RPMI8226 (cell line): Measurements from ENCODE around the gene ATP7B.
"Not testable (repeated sequence)": the region's sequence is repeated elsewhere in the genome, so short reads cannot be mapped to it uniquely, and the experiment has no call there.

ENCODE experiments used
- DNase-seq: peaks from one replicate; pipeline ENCODE4 v3.0.0-alpha.2; 2015

ATP7B gene

DNA sequence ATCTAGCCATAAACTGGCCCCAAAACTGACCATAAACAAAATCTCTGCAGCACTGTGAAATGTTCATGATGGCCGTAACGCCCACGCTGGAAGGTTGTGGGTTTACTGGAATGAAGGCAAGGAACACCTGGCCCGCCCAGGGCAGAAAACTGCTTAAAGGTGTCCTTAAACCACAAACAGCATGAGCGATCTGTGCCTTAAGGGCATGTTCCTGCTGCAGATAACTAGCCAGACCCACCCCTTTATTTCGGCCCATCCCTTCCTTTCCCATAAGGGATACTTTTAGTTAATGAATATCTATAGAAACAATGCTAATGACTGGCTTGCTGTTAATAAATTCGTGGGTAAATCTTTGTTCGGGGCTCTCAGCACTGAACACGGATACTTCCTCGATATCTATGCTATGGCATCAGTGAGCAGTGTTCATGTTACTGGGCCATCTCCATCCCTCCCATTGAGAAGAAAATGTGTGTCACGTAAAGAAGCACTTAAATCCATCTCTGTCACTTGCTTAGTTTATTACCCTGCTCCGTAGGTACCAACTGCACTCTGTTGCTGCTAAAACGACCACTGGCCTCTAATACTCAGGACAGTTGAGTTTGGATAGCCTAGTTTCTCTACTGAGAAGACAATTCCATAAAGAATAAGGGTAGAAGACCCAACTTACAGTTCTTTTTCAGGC lies 5.3 kb downstream of the ATP7B start:
- DNase-seq = no peak

DNA sequence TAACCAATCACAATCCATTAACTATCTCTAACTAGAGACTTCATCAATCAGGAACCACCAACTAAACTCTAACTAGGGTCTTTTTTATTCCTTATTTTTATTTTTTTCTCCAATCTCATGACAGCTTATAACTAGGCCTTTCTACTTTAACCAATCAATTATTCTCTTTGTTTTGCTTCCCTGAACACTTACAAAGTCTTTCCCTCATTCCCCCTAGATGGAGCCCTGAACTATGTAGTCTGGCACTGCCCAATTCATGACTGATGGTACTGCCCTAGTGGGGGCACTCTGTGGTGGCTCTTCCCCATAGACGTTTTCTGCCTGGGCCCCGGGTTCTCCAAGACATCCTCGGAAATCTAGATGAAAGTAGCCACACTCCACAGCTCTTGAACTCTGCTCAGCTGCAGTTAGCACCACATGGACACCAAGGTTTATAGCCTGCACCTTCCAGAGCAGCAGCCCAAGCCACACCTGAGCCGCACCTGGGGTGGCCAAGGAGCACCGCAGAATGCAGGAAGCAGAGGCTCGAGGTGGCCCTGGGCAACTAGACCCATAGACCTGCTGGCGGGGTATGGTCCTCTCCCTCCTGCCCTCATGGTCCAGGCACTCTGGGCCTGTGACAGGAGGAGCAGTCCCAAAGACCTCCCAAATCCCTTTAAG lies 6.6 kb downstream of the ATP7B start:
- DNase-seq = no peak

DNA sequence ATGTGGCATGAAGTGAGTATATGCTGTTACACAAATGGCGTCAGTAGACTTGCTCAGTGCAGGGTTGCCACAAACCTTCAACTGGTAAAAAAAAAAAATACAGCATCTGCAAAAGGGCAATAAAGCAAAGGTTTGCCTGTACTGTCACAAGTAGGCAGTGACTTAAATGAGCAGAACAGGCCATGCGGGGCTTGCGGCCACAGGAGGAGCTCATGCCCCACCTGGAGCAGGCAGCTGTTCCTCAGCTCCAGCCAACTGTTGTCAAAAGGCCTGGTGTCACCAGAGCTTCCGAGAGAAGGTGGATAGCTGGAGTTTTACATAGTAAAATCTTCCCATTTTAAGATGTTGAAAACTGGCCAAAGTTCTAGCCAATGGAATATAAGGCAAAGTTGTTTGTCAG lies 7.7 kb downstream of the ATP7B start:
- peak; percentile 8 for DNase-seq

DNA sequence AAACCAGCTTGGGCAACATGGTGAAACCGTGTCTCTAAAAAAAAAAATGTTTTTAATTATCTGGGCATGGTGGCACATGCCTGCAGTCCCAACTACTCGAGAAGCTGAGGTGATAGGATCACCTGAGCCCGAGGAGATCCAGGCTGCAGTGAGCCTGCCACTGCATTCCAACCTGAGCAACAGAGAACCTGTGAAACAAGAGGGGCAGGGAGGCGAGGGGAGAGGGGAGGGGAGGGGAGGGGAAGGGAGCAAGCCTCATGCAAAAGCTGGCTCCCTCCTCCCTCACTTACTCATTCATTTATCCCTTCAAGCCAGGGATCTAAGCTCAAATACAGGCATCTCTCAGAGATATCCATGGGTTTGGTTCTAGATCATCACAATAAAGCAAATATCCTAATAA lies 8.9 kb downstream of the ATP7B start:
- DNase-seq = no peak

DNA sequence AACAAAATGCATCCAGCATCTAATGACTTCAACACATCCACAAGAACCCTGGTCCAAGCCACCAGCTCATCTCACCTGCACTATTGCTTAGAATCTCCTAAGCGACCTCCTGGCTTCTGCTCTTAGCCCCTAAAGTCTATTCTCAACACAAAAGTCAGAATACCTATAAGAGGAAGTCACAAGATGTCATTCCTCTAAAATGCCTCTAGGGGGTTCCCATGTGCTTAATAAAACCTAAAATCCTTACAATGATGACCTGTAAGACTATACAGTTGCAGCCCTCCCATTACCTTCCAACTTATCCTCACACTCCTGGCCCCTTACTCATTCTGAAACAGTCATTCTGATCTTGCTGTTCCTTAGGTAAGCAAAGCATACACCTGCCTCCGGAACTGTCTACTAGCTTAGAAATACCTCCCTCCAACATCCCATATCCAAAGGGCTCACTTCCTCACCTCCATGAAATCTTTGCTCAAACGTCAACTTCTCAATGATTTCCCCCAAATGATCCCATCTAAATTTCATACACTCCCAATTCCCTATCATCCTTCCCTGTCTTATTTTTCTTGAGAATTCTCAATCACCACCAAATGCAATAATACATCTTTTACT lies 10.0 kb downstream of the ATP7B start:
- peak; percentile 15 for DNase-seq

DNA sequence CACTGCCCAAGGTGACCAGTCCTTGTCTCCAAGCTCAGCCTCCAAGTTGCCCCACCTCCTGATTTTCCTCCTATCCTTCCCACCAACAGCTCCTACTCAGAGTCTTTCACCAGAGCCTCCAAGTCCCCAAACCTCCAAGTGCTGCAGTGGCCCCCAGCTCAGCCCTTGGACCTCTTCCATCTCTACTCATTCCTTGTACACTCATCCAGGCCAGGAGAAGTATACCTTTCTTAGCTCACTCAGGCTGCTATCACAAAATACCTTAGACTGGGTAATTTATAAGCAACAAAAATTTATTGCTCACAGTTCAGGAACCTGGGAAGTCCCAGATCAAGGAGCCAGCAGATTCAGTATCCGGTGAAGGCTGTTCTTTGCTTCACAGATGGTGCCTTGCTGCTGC lies 11.3 kb downstream of the ATP7B start:
- no peak for DNase-seq

DNA sequence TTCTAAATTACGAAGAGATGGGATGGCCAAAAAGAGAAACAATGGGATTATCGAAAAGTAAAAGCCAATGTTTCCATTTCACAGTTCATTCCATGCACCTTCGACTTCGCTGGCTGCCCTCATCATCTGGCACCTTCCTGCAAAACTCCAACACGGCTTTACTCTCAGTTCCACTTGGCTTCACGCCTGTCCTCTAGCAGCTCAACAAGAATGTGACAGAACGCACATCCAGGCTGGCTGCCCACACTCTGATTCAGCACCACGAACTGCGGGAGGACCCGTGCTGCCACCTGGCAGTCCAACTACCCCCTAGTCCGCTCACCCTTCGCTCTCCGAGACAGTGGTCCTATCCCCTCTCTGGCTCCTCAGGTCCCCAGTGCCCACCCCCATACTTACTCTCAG lies 11.7 kb downstream of the ATP7B start:
- DNase-seq = peak; percentile 68

DNA sequence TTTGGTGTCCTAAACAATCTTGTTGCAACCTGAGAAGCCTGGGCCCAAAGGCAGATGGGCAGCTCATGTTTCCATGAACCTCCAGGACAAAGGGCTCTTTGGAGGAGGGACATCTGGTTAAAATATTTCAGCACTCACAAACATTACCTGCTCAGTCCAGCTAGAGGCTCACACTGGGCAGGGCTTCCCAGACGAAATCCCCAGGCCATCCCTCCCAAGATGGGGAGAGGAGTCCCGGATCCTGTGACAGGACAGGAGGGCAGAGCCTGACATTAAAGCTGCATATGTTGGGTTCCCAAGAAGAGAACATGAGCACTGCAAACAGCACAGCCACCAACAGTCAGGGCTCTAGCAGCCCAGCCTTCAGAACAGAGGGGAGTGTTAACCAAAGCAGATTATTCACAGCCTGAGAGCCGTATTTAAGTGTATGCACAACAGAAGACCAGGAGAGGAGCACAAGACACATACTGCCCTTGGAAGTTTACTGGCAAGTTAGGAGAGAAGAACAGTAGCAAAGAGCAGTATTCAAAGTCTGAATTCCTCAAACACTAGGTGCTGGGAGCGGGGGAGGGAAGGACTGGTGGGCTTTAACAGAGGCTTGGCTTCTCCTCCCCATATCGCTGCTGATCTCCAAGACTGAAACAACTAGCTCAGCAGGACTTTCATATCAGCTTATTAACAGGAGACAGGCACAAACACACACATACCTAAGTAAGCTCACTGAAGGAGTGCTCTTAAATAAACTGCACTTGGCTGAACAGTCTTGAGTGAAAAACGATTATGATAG lies 12.3 kb downstream of the ATP7B start:
- no peak for DNase-seq

DNA sequence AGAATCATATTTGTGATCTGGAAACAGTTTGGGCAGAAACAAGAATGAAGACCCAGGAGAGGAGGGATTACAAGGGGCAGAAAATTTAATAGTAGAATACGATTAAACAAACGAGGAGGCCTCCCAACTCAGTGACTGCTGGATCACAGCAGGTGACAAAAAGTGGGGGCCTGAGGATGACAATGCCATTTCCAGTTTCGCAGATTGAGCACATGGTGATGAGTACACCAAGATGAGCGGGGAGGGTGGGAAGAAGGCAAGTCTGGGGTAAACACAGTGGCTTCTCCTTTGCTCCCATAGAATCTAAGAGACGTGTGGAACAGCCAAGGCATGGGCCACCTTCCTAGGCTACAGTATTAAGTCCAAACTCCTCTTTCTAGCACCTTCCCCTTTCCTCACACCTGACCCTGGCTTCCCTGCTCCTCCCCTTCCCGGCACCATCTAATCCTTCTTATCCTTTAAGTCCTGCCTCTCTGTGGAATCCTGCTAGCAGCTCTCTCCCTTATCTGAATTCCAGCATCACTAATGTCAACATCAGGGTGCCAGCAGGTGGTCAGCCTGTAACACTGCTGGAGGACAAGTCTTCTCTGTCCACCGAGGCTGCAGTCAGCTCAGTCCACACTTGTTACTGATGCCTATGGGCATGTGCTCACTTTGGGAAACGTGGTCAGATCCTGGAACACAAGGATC lies 13.5 kb downstream of the ATP7B start:
- no peak for DNase-seq

DNA sequence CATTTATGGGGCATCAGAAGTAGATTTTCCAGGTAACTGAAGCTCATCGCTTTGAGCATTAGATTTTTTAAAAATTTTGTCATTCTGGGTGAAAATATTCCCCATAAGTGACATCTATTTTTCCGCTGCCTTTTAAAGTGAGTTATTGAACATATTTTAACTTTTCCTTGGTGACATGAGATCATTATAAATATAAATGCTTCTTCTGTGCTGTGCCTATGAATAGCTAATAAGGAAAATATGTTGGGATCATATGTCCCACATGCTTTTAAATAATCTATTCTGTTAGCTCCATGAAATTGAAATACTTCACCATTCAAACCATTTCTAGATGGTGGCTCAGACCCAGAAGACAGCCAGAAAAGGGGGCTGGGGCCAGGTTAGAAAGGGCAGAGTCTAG lies 14.1 kb downstream of the ATP7B start:
- DNase-seq = no peak

DNA sequence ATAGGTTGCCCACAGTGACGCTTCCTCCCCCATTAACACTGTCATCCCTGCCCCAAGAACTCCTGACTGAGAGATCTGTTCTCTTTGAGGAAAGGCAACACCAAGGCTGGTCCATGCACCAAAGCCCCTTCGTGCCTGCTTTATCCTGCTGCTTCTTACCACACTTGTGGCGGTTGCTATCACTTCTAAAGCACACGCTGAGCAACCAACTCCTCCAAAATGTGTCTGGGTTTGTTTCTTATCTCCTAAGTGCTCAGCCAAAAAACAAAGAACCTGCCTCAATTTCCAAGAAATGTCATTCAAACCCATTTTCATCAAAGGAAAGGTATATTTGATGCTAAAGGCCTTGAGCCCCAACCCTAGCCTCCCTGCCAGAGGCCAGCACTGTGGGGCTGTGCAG lies 14.6 kb downstream of the ATP7B start:
- DNase-seq = no peak

DNA sequence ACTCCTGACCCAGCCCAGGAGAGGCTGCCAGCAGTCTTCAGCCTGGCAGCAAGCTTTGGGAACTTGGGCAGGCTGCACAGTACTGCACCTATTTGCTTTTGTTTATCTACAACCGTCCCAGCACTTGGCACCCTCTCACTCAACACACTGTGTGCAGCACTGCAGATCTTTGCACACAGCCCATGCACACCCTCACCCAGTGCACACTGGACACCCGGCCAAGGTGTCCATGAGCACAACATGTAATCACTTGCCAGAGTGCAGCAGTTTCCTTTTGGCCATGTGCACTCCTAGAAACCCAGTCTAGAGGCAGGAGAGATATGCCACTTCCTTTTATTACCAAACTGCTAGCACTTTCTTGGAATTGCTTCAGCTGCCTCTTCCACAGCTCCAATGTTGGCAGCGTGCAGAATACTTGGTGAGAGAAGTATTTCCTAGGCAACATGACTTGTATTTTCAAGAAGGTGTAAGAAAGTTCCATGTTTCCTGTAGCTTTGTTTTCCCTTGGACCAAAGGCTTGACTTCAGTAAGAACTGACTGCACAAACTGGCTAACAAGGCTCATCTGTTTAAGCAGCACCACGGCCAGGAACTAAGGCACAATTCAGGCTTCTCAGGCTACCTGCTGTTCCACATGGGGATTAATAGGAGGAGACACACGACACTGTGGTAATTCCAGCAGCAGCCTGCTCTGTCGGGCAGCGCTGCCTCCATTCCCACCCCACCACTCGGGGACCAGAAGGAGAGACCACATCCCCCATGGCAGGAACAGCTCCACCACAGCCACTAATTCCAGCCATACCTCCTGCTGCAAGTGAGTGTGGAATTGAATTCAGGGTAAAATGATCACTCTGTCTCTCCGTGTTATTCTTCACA lies 15.3 kb downstream of the ATP7B start:
- DNase-seq = no peak

DNA sequence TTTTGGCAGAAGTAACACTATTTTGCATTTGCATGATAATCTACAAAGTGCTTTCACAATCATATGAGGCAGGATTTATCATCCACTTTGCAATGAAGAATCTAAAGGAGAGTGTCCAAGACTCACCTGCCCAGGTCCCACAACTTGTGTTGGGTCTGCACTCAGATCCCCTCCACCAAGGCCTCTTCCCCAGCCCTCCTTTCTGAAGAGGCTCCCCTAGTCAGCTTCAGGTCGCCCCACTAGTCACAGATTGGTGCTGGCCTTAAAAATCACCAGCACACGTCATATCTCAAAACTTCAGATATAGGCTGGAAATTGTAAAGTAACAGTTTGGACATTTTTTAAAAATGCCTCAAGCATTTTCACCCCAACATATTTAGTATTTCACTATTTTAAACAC lies 17.5 kb downstream of the ATP7B start:
- no peak for DNase-seq

DNA sequence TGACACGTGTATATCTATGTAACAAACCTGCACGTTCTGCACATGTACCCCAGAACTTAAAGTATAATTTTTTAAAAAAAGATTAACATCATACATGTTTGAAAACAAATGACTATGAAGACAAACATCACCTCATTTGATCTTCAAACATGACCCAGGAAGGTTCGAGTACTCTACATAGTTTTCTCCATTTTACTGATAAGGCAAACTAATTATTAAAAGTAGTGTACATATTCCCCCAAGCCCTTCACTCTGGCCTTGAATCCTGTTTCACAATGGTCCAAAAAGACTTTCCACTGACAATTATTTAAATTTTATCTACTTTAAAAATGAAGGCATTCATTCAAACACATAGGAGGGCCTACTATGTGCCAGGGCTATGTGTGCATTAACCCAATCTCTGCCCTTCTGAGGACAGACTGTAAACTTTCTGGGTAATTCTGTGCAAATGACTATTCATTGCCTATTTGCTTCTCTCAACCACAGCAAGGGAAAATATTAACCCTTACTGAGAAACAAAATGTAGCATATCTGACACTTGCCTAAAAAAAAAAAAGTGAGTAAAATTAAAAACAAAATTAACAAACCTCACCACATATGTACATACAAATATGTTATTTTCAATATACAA lies 22.1 kb downstream of the ATP7B start:
- no peak for DNase-seq

DNA sequence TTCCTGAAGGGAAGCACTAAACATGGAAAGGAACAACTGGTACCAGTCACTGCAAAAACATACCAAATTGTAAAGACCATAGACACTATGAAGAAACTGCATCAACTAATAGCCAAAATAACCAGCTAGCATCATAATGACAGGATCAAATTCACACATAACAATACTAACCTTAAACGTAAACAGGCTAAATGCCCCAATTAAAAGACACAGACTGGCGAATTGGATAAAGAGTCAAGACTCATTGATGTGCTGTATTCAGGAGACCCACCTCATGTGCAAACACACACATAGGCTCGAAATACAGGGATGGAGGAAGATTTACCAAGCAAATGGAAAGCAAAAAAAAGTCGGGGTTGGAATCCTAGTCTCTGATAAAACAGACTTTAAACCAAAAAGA lies 26.3 kb downstream of the ATP7B start:
- DNase-seq = not testable (repeated sequence)

DNA sequence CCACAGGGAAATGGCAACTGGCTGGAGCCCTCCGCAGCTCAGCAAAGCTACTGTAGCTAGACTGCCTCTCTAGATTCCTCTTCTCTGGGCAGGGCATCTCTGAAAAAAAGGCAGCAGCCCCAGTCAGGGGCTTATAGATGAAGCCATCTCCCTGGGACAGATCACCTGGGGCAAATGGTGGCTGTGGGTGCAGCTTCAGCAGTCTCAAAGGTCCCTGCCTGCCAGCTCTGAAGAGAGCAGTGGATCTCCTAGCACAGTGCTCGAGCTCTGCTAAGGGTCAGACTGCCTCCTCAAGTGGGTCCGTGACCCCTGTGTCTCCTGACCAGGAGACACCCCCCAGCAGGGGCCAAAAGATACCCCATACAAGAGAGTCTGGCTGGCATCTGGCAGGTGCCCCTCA lies 28.0 kb downstream of the ATP7B start:
- DNase-seq = not testable (repeated sequence)

DNA sequence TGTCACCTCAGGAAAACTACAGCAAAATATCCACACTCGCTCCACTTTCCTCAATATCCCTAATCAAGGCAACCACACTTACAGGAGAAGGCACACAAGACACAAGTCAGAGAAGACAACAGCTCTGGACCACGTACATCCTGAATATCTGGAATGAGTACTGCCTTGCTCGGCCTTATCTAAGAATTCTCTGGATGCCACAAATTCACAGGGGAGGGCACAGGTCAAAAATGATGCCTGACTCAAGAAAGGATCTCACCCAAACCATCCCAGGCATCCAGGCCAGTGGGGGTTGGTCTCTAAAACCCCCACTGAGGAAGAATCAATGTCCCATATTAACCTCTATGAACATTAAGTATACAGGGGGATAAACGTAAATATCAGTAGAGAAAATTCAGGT lies 29.9 kb downstream of the ATP7B start:
- no peak for DNase-seq

DNA sequence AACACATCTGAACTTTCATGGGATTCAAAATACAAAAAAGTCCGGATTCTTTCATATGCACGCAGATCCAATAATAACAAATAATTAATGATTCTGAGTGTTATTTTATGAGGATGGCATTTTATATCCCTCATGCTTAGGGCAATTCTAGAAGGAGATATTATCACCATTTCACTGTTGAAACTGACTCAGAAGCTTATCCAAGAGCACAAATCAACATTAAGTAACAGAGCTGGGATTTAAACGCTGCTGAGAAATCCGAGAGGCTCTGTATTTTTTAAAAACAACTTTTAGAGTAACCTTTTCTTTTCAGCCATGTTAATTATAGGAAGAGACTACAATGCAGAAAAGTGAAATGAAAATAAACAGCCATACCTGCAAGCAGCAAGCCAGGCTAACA lies 30.3 kb downstream of the ATP7B start:
- DNase-seq = no peak

DNA sequence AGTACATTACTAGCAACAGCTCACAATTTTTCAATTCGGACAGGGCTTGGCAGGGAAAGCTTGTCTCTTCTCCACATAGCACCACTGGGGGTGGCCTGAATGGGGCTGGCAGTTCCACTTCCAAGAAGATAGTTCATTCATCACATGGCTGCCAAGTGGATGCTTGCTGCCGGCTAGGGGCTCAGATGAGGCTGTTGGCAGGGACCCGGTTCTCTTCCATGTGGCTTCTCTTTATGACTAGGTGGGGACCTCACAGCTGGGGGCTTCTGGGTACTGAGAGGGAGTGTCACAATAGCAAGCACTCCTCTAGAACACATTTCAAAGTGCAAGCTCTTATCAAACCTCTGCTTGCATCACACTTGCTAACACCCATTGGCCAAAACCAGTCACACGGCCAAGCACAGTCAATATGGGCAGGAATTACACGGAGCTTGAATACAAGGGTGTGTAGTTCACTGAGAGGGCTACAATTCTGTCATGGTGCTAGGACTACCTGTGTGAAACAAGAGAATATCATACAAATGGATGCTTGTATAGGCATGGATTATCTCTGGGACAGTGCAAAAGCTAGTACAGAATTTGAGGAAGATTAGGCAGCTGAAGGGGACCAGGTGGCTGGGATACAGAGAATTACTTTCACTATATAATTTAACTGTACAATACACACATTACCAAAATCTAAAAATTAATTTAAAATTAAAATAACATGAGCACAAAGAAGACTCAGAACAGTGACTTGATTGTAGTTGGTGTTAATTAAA lies 32.3 kb downstream of the ATP7B start:
- DNase-seq = no peak

DNA sequence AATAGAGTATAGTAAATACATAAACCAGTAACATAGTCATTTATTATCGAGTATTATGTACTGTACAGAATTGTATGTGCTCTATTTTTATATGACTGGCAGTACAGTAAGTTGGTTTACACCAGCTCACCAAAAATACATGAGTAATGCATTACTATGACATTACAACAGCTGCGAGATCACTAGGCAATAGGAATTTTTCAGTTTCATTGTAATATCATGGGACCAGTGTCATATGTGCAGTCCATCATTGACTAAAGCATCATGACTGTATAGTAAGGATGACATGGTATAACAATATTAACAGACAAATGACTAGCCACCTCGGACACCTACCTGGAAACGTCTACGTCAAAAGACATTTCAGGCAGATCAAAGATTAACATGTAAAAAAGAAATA lies 33.6 kb downstream of the ATP7B start:
- DNase-seq = no peak

DNA sequence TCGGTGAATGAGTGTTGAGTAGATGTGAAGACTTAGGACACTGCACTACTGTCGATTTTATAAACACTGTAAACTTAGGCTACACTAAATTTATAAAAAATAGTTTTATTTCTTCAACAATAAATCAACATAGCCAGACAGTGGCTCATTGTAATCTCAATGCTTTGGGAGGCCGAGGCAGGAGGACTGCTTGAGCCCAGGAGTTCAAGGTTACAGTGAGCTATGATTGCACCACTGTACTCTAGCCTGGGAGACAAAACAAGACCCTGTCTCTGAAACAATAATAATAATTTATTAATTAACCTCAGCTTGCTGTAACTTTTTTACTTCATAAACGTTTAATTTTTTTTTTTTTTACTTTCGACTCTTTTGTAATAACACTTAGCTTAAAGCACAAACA lies 34.4 kb downstream of the ATP7B start:
- no peak for DNase-seq
